Spleen (tissue), 11 donors: ENCODE data around the gene BTNL8. TPM values are rescaled to one million over a fixed set of nuclear protein-coding genes. Genes with fewer than 3 reads are reported as not detected.
A peak's percentile ranks its signal among the peaks of the same experiment; 100 is the strongest.

ENCODE experiments used
- DNase-seq: peaks from one replicate; pipeline ENCODE4 v3.0.0-alpha.2; 2020
- H3K27ac ChIP-seq, 8 donors: fragments of 200-600 bp; sonication (generic) in 7 of 8; 1 replicate in 4 of 8; 2 replicates in 4 of 8; pipeline versions ENCODE4 v1.5.0 to v1.8.0; 2016 to 2021; ENCODE audit warnings: inconsistent platforms in 4 of 8, mild to moderate bottlenecking in 4 of 8, moderate library complexity in 1 of 8
- H3K27me3 ChIP-seq, 7 donors: fragments of 200-600 bp; sonication (generic) in 6 of 7; replicated peaks in 1 of 7; 1 replicate in 4 of 7; 2 replicates in 3 of 7; pipeline versions ENCODE4 v1.5.0 to v1.8.0; 2016 to 2021; ENCODE audit warnings: inconsistent platforms in 3 of 7, mild to moderate bottlenecking in 1 of 7
- H3K36me3 ChIP-seq, 6 donors: fragments of 200-600 bp; sonication (generic) in 5 of 6; 1 replicate in 4 of 6; 2 replicates in 2 of 6; pipeline versions ENCODE4 v1.5.0 to v1.8.0; 2016 to 2021; ENCODE audit warnings: inconsistent platforms in 2 of 6
- H3K4me1 ChIP-seq, 6 donors: fragments of 200-600 bp; sonication (generic) in 5 of 6; 1 replicate in 3 of 6; 2 replicates in 3 of 6; pipeline versions ENCODE4 v1.5.0 to v1.8.0; 2016 to 2021; ENCODE audit warnings: inconsistent platforms in 3 of 6
- H3K4me3 ChIP-seq, 8 donors: fragments of 200-600 bp; sonication (generic) in 7 of 8; 1 replicate in 4 of 8; 2 replicates in 4 of 8; pipeline versions ENCODE4 v1.5.0 to v1.8.0; 2016 to 2021; ENCODE audit warnings: inconsistent platforms in 4 of 8, mild to moderate bottlenecking in 4 of 8, moderate library complexity in 2 of 8
- H3K9me3 ChIP-seq, 8 donors: fragments of 200-600 bp; sonication (generic) in 7 of 8; 1 replicate in 4 of 8; 2 replicates in 4 of 8; pipeline versions ENCODE4 v1.5.0 to v1.8.0; 2016 to 2021; ENCODE audit warnings: inconsistent platforms in 4 of 8
- POLR2A ChIP-seq, 3 donors: fragments of 450-650 bp; IDR thresholded peaks; one replicate each; pipeline ENCODE4 v1.5.1; 2017; ENCODE audit warnings: antibody characterized with exemption in 3 of 3, mild to moderate bottlenecking in 1 of 3
- POLR2AphosphoS5 ChIP-seq, 3 donors: sonication (generic); formaldehyde crosslinking; IDR thresholded peaks; one replicate each; pipeline ENCODE4 v1.5.1; 2017; ENCODE audit warnings: antibody characterized with exemption in 3 of 3
- WGBS, 5 donors: extraction: QIAGEN DNeasy Blood & Tissue Kit in 3 of 5; methylation state at CpG; one replicate each; pipeline versions ENCODE4 v1.1.5 to v1.1.7; 2013 to 2018; 5-methylcytosine and 5-hydroxymethylcytosine counted together
- intact Hi-C: fragments of 100-400 bp; cut with DNase I; formaldehyde crosslinking; loops from one replicate; pipeline ENCODE4 v1.15.0; 2023; ENCODE audit warnings: low total_unique reads
- polyA plus RNA-seq, 3 donors: library from polyadenylated mRNA; stranded (reverse); fragments of 200-250 nt; gene quantifications; one replicate each; pipeline ENCODE4 v1.2.1, GENCODE V29; 2013
- total RNA-seq, 7 donors: library from RNA; depleted of rRNA in 3 of 7; stranded (reverse); fragments of >200 nt in 3 of 7; fragmentation: NEBNext Ultra II Directional in 4 of 7; extraction: Animal tissue kit (Norgen Biotek cat#: 25700) in 4 of 7; gene quantifications; one replicate each; pipeline versions ENCODE4 v1.1.0 to v1.2.1, GENCODE V29; 2016 to 2021
- TF ChIP-seq, protein P1 (sequence below), 11 experiments: fragments of 200-600 bp in 7 of 11; fragments of 450-650 bp in 4 of 11; sonication (generic) in 4 of 11; IDR thresholded peaks in 8 of 11; conservative IDR thresholded peaks in 3 of 11; 1 replicate in 7 of 11; 2 replicates in 4 of 11; pipeline versions ENCODE4 v1.4.0 to v1.8.0; 2016 to 2021; ENCODE audit warnings: antibody characterized with exemption in 11 of 11, inconsistent platforms in 4 of 11, mild to moderate bottlenecking in 1 of 11
- donor health status: healthy with polysubstance abuse.
- donor health status: DM: no; HTN: no; CAD: no; lungs with moderate emphysema.
- donor health status: DM: no; HTN: no; CAD: no.
- donor health status: Bipolar disorder and iron deficiency.
- donor health status: healthy.
- donor health status: DM: no; HTN: no; CAD: no.
- donor health status: DM: yes; HTN: yes; CAD: no.

Gene BTNL8
- total and polyA plus RNA-seq, 10 donors, result 0.42 to 7.9 (median 3.1) TPM

DNA sequence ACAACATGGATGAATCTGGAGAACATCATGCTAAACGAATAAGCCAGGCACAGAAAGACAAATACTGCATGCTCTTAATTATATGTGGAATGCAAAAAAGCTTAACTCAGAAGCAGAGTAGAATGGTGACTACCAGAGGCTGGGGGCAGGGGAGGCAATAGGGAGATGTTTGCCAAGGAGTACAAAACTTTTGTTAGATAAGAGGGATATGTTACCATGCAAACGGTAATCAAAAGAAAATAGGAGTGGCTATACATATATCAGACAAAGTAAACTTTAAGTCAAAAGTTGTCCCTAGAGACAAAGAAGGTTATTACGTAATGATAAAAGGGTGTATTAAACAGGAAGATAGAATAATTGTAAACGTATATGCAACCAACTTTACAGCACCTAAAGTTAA, 71.9 kb downstream of the BTNL8 start:
- WGBS, 5 donors, result 74 to 87% (median 80%) methylated on average over 4 of the region's 4 CpGs
- TF ChIP-seq, protein P1, sequence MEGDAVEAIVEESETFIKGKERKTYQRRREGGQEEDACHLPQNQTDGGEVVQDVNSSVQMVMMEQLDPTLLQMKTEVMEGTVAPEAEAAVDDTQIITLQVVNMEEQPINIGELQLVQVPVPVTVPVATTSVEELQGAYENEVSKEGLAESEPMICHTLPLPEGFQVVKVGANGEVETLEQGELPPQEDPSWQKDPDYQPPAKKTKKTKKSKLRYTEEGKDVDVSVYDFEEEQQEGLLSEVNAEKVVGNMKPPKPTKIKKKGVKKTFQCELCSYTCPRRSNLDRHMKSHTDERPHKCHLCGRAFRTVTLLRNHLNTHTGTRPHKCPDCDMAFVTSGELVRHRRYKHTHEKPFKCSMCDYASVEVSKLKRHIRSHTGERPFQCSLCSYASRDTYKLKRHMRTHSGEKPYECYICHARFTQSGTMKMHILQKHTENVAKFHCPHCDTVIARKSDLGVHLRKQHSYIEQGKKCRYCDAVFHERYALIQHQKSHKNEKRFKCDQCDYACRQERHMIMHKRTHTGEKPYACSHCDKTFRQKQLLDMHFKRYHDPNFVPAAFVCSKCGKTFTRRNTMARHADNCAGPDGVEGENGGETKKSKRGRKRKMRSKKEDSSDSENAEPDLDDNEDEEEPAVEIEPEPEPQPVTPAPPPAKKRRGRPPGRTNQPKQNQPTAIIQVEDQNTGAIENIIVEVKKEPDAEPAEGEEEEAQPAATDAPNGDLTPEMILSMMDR (IDR thresholded peaks at IDR 0.05 in 8 of 11, conservative IDR thresholded peaks at IDR 0.05 in 3 of 11), result no peak
- TF ChIP-seq POLR2A (IDR thresholded peaks at IDR 0.05) (no peak), POLR2AphosphoS5 (IDR thresholded peaks at IDR 0.05) (no peak)
- no peak for DNase-seq
- intact Hi-C loops, result no loop called here
- Histone ChIP-seq H3K27ac (no peak overlapping the region), H3K27me3 (no peaks in the 10 kb centered on the region), H3K4me1 (no peaks in the 10 kb centered on the region), H3K4me3 (no peak overlapping the region), H3K9me3 (peaks cover 0 to 8% (median 0%) of the 10 kb centered on the region in 8 donors), H3K36me3 (no peaks in the 10 kb centered on the region)

DNA sequence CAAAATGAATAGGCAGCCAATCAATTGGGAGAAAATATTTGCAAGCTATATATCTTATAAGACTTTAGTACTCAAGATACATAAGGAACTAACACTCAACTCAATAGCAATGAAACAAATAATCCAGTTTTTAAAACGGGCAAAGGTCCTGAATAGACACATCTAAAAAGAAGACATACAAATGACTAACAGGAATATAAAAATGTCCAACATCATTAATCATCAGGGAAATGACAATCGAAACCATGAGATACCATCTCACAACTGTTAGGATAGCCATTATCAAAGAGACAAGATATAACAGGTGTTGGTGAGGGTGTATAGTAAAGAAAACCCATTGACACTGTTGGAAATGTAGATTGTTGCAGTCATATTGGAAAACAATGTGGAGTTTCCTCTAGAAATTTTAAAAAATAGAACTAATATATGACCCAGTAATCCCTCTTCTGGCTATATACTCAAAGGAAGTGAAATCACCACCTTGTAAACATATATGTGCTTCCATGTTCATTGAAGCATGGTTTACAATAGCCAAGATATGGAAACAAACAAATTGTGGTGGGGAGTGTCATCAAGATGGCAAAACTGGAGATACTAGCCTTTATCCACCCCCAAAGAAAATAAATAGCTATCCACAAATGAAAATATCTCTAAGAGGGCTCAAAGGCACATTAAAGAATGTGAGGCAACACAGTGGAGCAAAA, 75.8 kb downstream of the BTNL8 start:
- H3K27me3 ChIP-seq, result no peaks in the 10 kb centered on the region
- intact Hi-C loops, result no loop called here
- no peak for DNase-seq
- 43 to 91% (median 81%) methylated on average over 2 of the region's 2 CpGs for WGBS, 5 donors
- H3K4me3 ChIP-seq, result no peak overlapping the region
- peaks cover 0 to 10% (median 0%) of the 10 kb centered on the region in 6 donors for H3K4me1 ChIP-seq
- TF ChIP-seq POLR2A (IDR thresholded peaks at IDR 0.05), result no peak
- TF ChIP-seq, protein P1 (IDR thresholded peaks at IDR 0.05 in 8 of 11, conservative IDR thresholded peaks at IDR 0.05 in 3 of 11), result no peak
- no peak for TF ChIP-seq POLR2AphosphoS5 (IDR thresholded peaks at IDR 0.05)
- no peaks in the 10 kb centered on the region for H3K36me3 ChIP-seq
- peaks cover 0 to 5% (median 0%) of the 10 kb centered on the region in 8 donors for H3K9me3 ChIP-seq
- H3K27ac ChIP-seq, result peak overlapping the region in 1 of 8 donors; percentile 46

DNA sequence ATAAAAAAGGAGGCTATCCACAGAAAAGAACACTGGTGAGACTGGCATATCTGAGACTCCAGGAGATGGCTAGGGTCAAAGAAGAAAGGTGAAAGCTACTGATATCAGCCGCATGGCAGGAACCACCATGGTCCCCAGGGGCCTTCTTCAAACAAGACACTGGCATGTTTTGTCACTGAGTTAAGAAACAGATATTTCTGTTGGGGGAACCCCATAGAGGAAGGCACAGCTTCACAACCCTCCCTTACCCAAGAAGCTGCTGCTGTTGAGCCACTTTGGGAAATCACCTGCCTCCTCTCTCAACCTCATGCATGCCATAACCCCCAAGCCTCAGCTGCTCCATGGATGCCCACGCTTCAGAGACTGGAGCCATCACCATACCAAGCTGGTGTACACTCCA, 76.4 kb downstream of the BTNL8 start:
- Histone ChIP-seq H3K9me3 (peaks cover 0 to 1% (median 0%) of the 10 kb centered on the region in 8 donors), H3K27me3 (no peaks in the 10 kb centered on the region), H3K36me3 (no peaks in the 10 kb centered on the region), H3K4me1 (peaks cover 0 to 10% (median 0%) of the 10 kb centered on the region in 6 donors), H3K4me3 (no peak overlapping the region), H3K27ac (peak overlapping the region in 2 of 8 donors; percentile 32 to 46)
- TF ChIP-seq POLR2AphosphoS5 (IDR thresholded peaks at IDR 0.05) (no peak), POLR2A (IDR thresholded peaks at IDR 0.05) (no peak)
- TF ChIP-seq, protein P1 (IDR thresholded peaks at IDR 0.05 in 8 of 11, conservative IDR thresholded peaks at IDR 0.05 in 3 of 11), result no peak
- intact Hi-C loops, result no loop called here
- no peak for DNase-seq
- 61 to 84% (median 72%) methylated on average over 1 to 2 of the region's 2 CpGs for WGBS, 5 donors

DNA sequence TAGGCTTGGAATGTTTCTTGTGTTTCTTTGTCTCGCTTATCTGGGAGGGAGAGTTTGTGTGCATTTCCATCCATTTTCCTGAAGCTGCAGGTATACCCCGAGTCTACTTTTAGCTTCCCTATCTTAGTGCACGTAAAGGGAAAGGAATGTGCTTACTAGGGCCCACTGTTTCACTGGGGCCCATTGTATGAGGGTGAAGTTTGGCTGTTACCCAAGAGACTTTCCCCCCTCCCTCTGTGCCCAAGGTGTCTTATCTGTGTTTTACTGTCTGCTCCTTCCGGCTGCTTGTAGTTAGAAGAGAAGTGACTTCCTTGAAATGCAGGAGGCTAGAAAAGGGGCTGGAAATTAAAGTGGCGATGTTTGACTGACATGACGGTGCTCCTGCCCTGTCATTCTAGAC, 77.6 kb downstream of the BTNL8 start:
- Histone ChIP-seq H3K9me3 (no peaks in the 10 kb centered on the region), H3K27me3 (no peaks in the 10 kb centered on the region), H3K36me3 (no peaks in the 10 kb centered on the region), H3K27ac (peak overlapping the region in 1 of 8 donors; percentile 33), H3K4me3 (no peak overlapping the region), H3K4me1 (peaks cover 0 to 10% (median 0%) of the 10 kb centered on the region in 6 donors)
- WGBS, 5 donors, result 59 to 69% (median 63%) methylated on average over 6 of the region's 6 CpGs
- DNase-seq, result no peak
- intact Hi-C loops, result no loop called here
- TF ChIP-seq, protein P1 (IDR thresholded peaks at IDR 0.05 in 8 of 11, conservative IDR thresholded peaks at IDR 0.05 in 3 of 11), result no peak
- TF ChIP-seq POLR2A (IDR thresholded peaks at IDR 0.05) (no peak), POLR2AphosphoS5 (IDR thresholded peaks at IDR 0.05) (no peak)
